LNCaP clone FGC (cell line): ENCODE data around the gene ZC3H8.

Experiments
- DNase-seq: peaks from one replicate; pipeline ENCODE4 v3.0.0-alpha.2; 2011; ENCODE audit warnings: low read depth
- H3K4me3 ChIP-seq: 2 replicates; pipeline ENCODE4 v1.5.1; 2011; ENCODE audit warnings: mild to moderate bottlenecking, low read depth, low read length, control low read depth
- CTCF ChIP-seq: IDR thresholded peaks from 2 replicates; pipeline ENCODE4 v1.5.1; 2012; ENCODE audit warnings: mild to moderate bottlenecking; ENCODE audit not compliant: control insufficient read depth, insufficient read depth; ENCODE audit errors: extremely low read depth

The ZC3H8 gene

GRCh38 chr2:112260295-112260625 is 5.4 kb upstream of the ZC3H8 start:
- no peak overlapping the region for H3K4me3 ChIP-seq
- TF ChIP-seq CTCF: no peak
- DNase-seq: no peak

- peak overlapping the region; percentile 9; the same call in 1 of the 2 replicates for H3K4me3 ChIP-seq
These were observed 4.9 kb upstream of the ZC3H8 start for GRCh38 chr2:112259509-112260294.

GRCh38 chr2:112257575-112257974 is 2.7 kb upstream of the ZC3H8 start:
- no peak overlapping the region for H3K4me3 ChIP-seq
- DNase-seq: no peak
- no peak for TF ChIP-seq CTCF

More at GRCh38 chr2:112259509-112260294, 4.9 kb upstream of the ZC3H8 start:
- peak; percentile 94 for TF ChIP-seq CTCF
- DNase-seq: no peak

GRCh38 chr2:112256654-112257053 is 1.8 kb upstream of the ZC3H8 start:
- DNase-seq: no peak
- TF ChIP-seq CTCF: no peak
- no peak overlapping the region for H3K4me3 ChIP-seq

GRCh38 chr2:112255875-112256274 is 1.0 kb upstream of the ZC3H8 start:
- TF ChIP-seq CTCF: no peak
- H3K4me3 ChIP-seq: no peak overlapping the region
- no peak for DNase-seq

GRCh38 chr2:112253261-112253815 is 1.5 kb downstream of the ZC3H8 start:
- no peak overlapping the region for H3K4me3 ChIP-seq
- no peak for TF ChIP-seq CTCF
- DNase-seq: no peak

- TF ChIP-seq CTCF: no peak
- no peak overlapping the region for H3K4me3 ChIP-seq
- DNase-seq: no peak
These were observed 3.6 kb downstream of the ZC3H8 start for GRCh38 chr2:112251271-112251670.
